ENCODE results near the gene ZDHHC8.

Gene ZDHHC8

DNA sequence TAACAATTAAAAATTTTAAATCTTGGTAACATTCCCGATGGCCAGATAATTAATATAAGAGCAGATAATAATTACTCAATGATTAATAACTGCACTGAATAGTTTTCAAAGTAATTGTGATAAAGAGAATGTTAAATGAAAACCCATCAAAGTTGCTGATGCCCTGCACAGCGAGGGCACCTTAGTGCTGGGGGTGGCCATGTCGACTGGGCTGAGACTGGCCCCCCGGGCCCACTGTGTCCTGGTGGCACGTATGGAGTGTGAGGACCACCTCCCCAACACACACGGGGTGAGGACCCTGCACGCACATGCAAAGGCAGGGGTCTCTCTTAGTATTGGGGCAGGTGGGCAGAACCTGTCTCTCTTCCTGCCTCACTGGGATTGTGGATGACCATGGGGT lies 34.3 kb downstream of the ZDHHC8 start:
- DNase-seq: no peak

DNA sequence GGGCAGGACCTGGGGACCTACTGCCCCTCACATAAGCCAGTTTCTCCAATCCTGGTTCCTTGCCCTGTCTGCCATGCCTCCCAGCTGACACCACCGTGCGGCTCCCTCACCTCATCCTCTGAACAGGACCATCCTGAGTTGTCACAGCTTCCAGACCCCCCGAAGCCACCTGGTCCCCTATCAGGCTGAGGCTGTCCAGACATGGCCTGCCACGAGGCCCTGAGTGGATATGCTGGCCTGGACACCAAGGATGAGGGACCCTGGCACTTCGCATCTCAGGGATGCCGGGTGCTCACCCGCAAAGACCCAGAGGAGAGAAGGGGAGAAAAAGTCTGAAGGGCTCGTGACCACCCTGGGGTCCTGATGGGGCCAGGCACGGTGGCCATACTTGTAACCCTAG lies 35.1 kb downstream of the ZDHHC8 start:
- no peak for DNase-seq

DNA sequence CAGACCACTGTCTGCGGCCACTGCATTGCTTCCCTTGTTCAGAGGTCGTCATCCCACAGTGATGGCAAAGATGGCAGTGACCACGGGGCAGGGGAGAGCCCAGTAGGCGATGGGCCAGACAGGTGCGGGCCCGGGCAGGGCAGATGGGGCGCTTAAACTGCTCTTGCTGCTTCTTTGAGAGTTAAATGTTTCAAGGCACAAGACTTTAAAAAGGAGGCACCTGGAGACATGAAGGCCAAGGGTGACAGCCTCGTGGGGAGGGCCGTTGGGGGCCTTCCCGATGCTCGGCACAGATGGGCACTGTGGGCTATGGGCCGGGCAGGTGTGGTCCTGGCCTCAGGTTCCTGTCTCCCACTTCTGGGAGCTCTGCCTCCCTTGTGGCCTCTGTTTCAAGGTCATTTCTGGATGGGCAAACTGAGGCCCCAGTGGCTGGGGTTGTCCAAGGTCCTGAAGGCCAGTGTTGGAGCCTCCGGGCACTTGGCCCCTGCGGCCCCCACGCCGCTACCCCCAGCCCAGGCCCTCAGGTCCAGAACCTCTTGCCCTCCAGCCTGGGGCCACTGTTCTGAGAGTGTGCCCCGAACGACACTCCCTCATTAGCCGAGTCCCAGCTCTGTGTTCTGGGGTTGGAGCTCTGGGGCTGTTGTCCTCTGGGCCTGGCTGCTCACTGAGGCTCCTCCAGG lies 36.2 kb downstream of the ZDHHC8 start:
- DNase-seq: no peak

DNA sequence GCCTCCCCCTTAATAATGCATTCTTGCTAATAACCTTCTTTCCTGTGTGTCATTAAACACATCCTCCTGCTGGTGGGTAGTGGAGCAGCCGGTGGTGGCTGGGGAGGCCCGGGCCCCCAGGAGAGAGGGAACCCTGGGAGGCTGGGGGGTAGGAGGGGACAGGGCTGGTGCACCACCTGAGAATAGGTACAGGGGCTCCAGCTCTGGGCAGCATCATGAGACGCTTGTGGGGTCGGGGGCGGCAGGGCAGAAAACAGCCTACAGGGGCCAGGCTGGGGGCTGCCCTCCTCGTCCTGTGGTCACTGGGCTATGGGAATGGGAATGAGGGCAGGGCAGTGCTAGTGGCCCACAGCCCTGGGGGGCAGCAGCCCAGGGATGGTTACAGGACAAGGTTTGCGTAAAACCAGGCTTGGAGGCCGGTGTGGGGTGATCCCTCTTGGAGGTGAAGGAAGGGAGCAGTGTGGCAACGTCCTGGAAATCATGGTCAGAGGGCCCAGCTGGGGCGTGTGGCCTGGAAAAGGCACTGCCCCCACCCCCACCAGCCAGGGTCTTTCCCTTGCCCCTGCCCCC lies 37.7 kb downstream of the ZDHHC8 start:
- DNase-seq: no peak

DNA sequence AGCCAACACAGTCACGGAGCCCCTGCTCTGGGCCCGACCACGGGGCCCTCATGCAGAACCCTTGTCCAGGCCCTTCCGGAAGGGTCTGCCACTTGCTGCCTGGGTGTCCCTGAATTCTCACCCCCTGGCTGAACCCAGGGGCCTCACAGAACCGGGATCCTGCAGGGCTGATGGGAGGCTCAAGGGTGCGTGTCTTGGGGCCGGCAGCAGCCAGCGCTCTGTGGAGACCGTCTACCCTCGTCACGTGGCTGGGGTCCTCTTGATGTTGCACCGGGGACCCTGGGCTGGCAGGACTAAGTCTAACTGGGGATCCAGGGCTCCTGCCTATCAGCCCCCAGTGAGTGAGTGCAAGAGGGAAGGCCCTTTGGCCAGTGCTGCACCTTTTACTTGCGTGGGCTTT lies 38.6 kb downstream of the ZDHHC8 start:
- no peak for DNase-seq

DNA sequence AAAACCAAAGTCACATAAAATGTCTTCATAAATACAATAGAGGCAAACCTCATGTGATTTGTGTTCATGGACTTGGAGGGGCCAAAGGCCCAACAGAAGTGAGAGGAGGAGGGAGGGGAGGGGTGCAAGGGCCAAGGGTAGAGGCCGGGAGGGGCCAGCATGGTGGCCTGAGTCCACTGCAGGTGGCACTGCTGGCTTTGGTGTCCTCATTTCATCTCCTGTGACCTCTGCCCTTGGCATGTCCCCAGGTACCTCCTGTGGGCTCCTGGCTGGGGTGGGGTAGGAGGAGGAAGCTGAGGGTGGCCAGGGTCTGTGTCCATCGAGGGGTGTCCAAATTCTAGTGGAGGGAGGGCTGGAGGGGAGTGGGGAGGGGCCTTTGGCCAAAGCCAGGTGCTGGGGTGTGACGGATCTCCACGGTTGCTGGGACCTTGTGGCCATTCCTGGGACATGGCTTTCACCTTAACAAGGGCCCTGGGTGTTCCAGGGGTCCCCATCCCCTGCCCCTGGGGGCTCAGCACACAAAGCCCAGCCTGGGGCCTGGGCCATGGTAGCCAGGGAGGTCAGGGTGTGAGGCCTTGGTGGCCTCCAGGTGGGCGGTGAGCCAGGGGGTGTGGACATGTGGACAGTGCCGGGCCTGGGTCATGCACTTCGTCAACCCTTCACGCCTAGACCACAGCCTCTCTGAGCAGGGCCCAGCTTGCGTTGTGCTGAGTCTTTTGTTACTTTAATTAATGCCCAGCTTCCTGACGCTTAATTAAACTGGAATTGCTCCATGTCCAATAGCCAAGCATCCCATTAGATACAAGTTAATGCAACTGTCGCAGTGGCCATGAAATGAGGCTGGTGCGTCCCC lies 39.9 kb downstream of the ZDHHC8 start:
- DNase-seq: no peak

DNA sequence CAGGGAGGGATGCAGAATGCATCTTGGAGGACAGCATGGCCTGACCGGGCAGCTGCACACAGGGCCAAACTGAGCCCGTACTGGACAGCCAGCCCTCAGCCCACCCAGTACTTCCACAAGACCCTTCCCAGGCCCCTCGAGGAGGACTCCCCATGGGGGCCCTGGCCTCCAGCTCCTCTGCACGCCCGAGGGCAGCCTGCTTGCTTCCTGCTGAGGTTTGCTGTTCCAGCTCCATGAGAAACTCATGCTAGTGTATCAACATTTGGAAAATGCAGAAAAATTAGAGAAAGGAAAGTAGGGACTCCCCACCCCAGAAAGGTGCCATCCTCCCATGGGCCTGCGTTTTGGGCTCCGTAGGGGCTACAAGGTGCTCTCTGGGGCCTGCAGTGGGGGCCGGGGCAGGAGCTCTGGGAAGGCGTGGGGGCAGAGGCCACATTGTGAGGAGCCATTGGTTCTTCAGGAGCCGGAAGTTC lies 40.6 kb downstream of the ZDHHC8 start:
- DNase-seq: no peak

DNA sequence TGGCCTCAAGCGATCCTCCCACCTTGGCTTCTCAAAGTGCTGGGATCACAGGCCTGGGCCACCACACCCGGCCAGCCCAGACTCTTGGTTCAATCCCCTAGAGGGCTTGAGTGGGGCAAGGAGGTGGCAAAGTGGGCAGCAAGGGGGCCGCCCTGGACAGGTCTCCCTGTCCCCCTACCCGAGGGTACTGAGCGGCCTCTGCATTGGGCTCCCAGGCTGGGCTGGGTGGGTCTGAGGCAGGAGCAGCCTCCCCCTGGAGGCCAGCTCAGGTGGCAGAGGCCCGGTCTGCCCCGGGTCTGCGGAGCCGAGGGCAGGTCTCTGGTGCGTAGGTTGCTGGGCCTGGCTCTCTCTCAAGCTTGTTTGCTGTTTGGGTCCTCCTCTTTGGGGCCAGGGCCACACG lies 41.6 kb downstream of the ZDHHC8 start:
- no peak for DNase-seq

DNA sequence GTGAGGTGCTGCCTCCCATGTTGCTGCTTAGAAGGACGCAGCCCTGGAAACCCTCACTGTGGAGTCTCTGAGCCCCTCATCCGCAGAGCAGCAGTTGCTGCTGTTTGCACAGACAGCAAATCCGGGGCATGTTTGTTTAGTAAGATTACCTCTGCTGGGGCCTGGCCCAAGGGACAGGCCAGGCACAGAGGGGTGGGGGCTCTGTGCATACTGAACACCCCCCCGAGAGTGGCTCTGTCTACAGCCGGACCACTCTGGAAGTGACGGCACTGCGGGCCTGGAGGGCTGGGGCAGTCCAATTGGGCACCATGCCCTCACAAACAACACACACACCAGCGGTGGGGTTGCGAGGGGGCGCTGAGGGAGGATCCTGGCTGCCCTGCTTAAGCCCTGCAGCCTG lies 42.2 kb downstream of the ZDHHC8 start:
- DNase-seq: no peak

DNA sequence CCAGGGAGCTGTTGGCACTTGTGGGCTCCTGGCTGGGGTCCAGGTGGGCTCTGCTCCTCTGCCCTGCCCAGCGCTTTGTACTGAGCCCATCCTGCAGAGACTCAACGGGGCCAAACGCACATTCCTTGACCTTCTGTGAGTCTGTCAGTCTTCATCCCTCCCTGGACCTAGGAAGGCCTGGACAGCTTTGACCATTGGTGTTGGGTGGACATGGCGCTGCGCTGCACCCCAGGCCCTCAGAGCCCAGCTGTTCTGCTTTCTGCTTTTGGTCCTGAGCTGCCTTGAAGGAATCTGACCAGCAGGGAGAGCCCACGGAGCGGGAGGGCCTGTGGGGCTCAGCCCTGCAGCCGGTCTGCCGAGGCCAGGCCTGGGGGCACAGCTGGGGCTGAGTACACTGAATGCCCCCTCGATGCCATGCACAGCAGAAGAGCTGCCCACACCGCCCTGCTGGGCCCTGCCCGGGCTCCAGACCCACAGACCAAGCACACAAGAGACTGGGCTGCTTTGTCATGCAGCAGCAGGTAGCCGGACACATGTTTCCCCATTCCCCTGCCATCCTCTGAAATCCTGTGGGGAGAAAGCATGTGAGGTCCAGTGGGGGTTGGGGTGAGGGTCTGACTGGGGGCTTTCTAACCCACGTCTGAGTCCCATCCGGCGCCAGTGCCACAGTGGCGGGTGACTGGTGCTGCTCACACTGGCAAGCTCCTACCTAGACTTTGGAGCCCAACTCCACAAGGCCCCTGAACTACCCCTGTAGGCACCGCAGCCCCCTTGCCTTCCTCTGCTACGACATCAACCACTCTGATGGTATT lies 43.4 kb downstream of the ZDHHC8 start:
- DNase-seq: no peak

DNA sequence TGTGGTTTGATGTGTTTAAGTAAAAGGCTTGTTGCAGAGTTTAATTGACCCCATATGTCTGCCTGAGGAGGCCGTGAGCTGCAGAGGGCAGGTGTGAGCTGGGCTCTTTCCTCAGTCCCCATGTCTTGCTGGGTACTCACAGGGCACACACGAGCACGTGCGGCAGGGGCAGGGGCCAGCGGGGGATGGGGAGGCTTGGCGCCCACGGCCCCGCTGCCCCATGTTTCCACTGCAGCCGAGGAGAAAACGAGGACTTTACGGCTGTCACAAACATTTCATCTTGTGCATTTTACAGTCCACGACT lies 43.9 kb downstream of the ZDHHC8 start:
- no peak for DNase-seq

DNA sequence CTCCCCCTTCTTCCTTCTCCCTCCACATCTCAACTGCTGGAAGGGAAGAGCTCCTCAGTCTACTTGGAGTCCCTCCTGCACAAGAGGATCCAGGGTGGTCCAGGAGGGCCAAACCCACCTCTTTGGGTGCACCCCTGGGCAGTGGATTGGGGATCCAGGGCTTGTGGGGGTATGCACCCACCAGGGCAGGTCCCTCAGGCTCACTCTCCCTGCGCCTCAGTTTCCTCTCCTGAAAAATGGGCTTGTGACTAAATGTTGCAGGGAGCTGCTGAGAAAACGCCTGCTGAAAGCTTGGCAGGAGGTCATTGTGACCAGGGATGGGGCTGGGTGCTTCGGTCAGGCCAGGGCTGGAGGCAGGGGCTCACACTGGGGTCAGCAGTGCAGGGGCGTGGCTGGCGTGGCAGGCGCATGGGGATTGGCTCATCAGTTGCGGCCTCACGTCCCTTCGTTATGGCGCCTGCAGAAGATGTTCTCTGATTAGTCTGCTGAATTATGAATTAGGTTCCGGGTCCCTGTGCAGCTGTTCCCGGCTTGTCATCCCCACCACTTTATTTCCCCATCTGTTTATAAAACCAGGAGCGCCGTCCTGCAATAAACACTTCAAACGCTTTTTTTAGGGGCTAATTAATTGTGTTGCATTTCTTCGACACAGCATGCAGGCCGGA lies 44.9 kb downstream of the ZDHHC8 start:
- DNase-seq: no peak

DNA sequence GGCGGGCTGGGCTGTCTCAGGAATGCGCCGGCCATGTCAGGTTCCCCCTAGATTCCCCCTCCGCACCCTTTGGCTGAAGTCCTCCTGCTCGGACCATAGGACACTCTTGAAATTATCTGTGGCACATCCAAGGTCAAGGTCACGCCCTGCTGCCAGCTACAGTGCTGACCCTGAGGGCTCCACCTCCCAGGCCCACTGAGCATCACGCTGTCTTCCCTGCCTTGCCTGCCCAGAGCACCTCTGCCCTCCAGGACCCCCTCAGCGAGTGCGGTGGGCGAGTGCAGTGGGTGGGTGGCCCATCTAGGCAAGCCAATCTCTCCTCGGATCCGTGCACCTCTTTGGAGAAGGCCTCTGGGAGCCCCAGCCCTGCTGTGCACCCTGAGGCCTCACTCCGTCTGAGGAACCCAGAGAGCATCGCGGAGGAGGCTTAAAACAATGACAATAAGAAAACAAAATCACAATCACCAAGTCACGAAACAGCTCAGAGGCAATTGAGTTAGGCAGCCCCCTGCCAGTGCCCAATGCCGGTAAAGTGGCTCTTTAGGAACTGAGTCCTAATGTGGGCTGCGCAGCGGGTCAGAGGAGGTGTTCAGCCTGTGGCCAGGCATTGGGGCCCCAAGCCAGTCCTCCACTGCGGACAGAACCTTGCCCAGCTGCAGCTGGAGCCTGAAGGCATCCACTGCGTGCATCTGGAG lies 45.8 kb downstream of the ZDHHC8 start:
- DNase-seq: no peak

DNA sequence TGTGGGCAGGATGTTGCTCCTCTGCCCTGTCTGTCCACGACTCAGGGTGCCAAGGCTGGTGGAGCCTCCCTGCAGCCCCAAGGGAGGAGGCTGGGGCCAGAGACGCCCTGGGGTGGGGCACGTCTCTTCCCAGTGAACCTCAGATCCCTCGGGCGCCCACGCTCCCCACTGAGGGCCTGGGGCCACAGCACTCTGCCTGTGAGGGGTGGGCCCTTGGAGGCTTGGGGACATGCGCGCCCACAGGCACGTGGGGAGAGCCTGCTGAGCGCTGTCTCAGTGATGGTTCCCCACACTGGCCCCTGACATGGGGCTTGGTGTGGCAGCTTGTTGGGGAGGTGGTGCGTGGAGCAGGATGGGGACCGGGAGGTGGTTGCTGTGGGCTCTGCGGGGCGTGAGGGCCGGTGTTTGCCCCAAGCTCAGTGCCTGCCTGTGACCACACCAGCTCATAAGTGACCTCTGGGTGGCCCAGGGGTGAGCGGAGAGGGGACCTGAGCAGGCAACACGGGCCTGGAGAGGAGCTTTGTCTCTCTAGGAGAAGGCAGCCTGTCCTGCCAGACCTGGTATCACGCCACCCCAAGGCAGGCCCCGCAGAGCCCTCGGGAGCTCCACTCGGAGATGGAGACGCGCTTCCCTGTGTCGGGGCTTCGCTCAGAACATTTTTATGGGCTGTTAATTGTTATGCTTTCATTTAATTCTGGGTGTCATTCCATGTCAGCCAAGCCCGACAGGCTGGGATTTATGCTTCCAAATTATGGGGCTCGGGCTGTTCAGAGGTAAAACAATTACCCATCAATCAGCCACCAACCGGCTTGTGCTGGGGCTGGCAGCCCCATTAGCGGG lies 46.7 kb downstream of the ZDHHC8 start:
- DNase-seq: no peak

DNA sequence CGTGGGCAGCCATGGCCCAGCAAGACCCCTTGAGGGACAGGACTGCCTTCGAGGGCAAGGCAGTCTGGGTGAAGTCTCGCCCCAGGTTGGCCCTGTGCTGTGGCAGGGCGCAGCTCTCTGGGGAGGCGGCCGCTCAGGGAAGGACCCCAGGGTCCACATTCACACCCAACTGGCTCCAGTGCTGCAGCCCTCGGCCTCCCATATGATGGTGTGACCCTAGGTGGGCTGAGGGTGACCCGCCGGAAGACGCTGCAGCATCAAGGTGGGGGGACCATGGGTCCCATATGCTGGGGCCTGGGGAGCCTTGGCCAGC lies 47.3 kb downstream of the ZDHHC8 start:
- no peak for DNase-seq

DNA sequence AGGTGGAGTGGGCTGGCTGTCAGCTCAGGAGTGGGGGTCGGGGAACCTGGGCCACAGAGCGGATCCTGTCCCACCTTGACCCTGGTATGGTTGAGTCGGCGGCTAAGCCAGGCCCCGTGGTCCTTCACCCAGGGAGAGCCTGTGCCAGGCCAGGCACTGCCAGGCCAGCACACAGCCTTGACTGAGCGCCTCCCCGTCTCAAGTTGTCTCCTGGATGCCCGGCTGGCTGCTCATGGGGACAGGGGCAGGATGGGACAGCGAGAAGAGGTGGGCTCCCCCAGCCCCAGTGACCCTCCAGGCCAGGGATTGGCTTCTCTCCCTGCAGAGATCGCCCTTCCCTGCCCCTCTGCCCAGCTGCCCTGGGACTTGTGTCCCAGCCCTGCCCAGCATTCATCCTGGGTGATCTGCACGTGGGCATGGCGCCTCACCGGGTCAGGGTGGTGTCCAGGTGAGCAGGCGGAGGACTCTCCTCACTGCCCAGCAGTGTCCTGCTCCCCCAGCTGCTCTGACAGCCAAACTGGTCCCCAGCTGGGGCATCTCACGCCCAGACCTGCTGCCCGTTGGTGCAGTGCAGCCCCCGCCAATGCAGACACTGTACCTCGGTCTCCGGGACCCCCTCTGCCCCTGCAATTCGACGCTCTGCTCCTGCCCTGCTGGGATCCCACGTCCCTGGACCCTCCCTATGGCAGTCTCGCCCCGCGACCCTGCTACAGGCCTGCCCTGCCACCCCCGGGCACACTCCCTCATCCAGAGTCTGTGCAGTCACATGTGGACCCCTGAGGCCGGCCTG lies 48.0 kb downstream of the ZDHHC8 start:
- DNase-seq: no peak

DNA sequence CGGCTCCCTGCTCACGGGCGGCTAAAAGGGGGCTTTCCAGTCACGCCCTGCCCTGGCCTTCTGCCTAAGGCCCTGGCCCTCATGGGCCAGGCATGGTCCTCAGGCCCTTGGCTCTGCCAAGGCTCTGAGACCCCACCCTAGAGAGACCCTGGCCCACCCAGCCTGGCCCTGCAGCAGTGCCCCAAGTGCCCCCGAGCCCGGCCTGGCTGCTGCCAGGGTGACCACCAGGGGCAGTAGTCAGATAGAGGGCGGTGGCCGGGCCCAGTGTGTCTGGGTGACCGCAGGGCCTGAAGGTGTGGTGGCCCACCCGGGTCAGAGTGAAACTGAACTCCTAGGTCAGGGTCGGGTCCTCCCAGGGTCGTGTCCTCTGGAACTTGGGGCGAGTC lies 48.6 kb downstream of the ZDHHC8 start:
- no peak for DNase-seq

DNA sequence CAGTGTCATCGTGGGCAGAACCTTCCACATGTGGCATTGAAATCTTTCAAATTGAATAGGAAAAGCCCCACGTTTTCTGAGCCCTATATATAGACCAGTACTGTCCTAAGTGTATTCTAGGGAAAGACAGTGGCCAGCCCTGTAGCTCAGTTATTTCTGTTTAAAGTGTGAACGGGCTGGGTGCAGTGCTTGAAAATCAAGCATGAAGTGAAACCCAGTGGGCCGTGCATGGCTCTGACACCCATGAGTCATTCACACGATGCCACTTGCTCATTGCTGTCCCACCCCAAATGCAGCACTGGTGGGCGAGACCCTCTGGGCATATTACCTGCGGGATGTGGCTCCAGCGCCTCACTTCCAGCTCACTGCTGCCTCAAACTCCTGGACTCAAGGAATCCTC lies 49.0 kb downstream of the ZDHHC8 start:
- no peak for DNase-seq

DNA sequence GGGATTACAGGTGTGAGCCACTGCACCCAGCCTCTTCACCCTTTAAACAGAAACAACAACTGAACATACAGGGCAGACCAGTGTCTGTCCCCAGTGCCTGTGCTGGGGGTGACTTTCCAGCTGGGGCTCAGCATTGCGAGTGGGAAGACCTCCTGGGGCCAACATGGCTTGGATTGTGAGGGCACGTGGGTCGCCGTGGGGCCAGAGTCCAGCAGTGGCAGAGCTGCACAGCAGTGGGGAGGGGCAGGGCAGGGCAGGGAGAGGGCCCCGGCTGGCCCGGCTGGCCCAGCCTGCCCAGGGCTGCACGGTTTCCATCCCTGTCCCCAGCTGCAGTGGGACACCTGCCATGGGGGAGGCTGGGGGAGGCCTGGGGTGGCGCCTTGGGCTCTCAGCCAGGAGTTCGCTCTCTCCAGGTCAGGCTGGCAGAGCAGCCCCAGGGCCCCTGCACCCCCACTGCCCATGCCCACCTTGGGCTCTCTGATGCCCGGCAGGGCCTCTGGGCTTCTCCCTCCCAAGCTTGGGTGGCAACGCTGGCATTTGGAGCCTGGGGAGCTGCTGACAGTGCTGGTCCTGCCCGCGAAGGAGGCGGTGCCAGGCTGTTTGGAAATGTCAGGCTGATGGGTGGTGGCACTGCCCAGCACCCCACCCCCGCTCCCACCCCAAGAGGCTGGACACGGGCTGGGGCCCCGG lies 49.7 kb downstream of the ZDHHC8 start:
- DNase-seq: no peak

DNA sequence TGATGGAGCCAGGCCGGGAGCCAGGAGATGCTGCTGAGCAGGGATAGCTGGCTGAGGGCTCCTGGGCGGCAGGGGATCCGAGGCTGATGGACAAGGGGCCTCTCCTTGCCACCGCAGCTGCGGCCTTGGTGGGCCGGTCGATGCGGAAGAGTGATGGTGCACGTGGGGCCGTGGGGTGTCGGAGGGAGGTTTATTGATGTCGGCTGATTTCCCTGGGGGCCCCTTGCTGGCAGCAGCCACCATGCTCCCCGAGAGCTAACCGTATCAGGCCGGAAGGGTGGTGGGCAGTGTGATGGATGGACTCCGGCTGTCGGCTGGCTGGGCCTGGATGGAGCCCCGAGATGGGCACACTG lies 50.3 kb downstream of the ZDHHC8 start:
- DNase-seq: no peak

All from CD4-positive, alpha-beta T cell treated with Interleukin-21 for 1 hour (primary cell).